Measurements from ENCODE around the gene DYNAP.

Gene DYNAP

DNA sequence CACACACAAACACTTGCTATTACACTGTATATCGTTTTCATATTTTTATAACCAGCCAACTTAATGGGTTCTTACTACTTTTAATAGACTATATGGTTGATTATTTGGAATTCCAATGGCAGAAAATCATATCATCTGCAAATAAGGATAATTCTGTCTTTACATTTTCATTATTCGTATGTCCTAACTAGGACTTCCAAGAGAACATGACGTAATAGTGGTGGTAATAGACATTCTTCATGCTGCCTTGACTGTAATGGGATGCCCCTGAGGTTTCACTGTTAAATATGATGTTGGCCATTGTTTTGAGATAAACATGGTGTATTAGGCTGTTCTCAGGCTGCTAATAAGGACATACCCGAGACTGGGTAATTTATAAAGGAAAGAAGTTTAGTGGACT lies 45.2 kb downstream of the DYNAP start:
- DNase-seq: no peak

DNA sequence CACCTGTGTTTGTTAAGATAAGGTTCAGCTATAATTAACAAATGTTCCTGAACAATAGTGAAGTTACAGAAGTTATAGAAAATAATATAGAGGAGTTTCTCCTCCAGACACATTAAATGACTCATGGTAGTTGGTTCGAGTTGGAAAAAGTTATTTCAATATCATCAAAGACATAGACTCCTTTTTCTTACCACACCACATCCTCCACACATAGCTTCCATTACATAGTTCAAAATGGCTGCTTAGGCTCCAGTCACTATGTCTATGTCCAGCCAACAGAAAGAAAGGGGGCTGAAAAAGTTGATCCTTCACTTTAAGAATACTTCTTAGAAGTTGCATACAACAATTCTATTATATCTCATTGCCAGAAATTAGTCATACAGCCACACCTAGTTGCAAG lies 50.7 kb downstream of the DYNAP start:
- DNase-seq: no peak

DNA sequence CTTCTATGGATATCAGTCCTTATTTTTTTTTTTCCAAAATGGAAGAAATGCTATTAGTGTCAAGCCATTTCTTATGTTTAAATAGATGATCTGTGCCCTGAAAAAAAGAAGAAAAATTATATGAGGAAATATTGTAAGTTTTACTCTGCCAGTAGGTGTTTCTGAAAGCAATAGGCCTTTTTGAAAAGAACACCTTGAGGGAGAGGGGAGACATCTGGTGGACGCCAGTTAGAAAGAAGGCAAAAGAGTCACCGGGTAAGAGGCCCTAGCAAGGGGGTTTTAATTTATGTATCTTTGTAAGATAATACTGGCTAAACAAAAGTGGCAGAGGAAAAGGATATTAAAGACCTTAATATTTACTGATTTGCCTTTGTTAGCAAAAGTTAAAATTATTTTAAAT lies 56.1 kb downstream of the DYNAP start:
- DNase-seq: no peak
